Glomerular visceral epithelial cell (primary cell): ENCODE measurements around the gene SPATS2L.

ENCODE experiments used
- DNase-seq: peaks from one replicate; pipeline ENCODE4 v3.0.0-alpha.2; 2016; ENCODE audit errors: extremely low spot score

SPATS2L gene

DNA sequence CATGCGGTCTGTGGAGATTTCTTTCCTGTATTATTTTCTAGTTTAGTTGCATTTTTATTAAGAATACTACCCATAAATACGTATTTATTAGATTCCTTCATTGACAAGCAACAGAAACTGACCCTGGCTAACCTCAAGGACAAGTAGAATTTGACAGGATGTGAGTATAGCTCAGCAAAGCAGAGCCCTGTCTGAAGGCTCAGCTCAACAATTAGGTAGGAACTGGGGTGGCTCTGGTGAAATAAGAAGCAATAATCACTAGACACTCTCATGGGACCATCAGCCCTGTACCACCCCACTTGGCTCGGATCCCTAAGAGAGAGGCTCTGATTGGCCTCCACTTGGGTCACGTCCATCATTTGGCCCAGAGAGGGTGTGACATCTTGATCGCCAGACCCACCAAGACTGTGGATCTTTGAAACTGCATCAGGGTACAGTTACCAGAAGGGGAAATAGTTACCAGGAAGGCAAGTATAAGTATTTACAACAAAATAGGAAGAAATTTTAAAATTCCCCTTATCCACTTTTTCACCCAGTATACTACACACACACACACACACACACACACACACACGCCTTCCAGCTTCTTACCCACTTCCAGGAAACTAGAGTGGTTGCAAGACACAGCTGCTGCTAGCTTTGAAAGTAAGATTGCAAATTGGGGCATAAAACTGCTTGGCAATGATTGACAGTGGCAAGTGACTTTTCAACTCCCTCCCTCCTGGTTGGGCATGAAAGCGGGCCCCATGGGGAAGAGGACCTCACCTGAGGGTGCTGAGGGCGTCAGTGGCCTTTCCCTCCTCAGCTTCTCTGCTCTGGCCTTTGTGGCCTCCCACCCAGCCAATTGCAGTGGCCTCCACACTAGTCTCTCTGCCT is 161.6 kb downstream of the SPATS2L start:
- DNase-seq: no peak

DNA sequence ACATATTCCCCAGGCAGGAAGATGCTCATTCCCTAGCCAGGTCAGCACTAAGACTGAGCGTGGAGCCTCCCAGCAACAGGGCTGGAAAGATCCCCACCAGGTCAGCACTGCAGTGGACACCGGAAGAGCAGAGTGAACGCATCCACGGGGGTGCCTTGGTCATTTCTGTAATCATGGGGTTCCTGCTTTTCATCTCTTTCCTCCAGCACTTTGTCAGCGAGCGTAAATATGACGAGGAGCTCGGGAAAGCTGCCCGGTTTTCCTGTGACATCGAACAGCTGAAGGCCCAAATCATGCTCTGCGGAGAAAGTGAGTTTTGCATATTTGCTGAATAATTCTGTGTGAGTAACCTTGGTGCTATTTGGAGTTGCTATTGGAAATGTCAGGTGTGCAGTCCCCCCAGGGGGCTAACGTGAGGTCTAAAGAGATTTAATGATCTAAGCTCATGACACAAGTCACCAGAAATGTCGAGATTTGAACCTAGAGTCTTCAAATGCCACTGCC is 163.3 kb downstream of the SPATS2L start:
- DNase-seq: no peak

DNA sequence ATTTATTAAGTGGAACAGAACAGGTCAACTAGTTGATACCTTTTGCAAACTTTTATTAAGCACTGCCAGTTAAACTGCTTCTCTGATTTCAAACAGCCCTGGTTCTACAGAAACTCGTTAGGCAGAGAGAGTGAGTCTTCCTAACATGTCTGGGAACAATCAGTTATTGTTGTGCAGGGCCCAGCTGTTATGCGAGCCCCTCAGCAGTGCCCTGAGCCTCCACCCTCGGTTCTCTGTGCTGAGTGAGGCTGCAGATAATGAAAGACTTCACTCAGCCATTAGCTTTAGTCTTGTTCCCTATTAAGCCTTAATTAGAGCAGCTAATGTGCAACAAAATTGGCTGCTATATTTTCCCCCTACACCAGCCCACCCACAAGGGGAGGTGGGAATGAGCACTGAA is 163.7 kb downstream of the SPATS2L start:
- DNase-seq: no peak

DNA sequence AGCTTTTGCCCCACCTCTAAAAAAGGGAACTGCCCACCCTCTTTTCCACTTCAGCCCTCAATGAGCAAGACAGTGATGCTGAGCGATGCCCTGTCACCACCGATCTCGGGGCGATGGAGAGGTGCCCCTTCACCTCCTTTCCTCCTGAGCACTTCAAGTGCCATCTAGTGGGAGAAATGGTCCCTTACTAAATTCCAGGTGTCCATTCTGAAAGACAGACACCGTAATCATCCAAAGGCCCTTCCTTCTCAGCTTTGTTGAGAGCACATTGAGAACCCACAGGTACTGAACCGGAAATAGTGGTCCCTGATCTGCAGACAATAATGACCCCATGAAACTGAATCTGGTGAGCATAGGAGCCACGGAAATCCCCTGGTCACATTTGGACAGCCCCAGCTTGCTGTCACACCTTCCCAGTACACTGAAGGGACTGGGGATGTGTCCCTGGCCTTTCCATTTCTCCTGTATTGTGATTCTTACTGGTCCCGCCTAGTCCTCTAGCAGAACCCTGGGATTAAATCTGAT is 164.9 kb downstream of the SPATS2L start:
- DNase-seq: peak; percentile 47

DNA sequence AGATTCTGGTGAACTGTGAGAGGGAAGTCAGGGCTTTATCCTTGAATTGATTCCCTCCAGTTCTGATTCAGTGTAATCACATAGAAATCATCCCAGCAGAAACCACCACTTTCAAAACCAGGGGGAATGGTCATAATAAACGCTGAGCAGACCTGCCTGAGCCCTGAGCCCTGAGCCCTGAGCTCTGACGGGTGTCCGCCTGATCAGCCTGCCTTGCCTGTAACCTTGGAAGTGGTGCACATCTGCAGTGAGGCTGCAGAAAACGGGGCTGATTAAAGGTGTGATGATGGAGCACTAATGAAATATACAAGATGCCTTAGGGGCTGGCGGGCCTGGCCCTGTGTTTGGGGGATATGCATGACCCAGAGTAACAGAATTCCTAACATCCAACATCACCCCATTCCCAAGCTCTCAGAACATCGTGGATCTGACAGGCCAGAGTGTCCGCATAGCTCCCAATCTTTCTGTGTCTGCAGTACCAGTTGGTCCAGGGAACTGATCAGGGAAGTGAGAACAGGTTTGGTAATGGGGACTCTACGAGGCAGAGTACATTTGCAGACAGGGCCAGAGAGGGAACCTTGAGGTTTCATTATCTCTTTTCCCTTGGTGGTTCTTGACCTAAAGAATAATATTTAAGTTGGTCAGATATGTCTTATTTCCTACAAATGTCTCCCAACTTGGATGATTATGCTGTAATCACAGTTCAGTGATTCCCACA is 165.6 kb downstream of the SPATS2L start:
- no peak for DNase-seq

DNA sequence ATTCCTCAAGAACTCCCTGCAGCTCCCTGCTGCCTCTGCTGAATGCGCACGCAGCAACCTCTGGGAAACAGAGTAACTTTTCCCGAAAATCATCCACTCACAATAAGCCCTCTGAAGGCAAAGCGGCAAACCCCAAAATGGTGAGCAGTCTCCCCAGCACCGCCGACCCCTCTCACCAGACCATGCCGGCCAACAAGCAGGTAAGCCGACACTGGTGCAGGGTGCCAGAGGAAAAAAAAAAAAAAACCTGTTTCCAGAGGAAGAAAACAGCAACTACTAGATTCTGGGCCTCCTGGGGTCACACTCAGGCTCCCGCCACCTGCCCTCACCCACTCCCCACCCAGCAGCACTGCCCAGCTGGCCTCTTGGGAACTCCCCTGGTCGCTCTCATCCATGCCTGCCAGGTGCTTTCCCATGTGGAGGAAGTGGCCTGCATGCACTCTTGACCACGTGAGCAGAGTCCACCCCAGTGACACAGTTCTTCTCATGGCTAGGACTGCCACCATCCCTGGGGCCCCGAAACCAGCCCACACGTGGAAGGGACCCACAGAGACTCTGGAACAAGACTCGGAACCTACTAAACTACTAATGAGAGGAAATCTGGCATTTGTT is 166.5 kb downstream of the SPATS2L start:
- no peak for DNase-seq

DNA sequence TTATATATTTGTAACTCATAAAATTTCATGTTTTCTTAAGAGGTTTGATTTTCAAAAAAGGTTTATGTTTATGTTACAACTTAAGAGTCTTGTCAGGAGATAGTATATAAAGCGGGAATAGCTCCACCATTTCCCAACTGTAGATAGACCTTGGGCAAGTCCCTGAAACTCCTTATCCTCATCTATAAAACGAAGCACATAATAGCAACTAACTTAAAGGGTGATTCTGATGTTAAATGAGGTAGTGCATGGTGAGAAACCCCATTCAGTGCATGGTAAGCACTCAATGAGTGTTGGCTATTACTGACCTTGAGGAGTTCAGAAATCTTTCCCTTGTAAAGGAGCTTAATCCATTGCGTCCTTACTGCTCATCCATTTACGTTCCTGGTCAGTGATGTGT is 169.3 kb downstream of the SPATS2L start:
- no peak for DNase-seq

DNA sequence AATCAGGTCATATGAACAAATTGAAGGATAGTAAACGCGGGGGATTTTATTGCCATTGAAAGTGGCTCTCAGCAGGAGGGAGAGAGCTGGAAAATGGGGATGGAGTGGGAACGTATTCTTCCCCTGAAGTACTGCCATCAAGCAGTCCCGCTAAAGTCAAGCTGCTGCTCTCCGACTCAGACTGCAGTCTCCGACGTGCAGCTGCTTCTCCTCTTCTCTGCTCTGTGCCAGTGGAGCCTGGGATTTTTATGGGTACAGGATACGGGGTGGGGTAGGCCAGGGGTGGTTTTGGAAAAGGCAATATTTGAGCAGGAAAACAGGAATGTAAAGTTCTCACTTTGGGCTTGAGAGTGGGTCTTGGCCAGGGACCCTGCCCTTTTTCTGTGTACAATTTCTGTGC is 170.3 kb downstream of the SPATS2L start:
- DNase-seq: no peak

DNA sequence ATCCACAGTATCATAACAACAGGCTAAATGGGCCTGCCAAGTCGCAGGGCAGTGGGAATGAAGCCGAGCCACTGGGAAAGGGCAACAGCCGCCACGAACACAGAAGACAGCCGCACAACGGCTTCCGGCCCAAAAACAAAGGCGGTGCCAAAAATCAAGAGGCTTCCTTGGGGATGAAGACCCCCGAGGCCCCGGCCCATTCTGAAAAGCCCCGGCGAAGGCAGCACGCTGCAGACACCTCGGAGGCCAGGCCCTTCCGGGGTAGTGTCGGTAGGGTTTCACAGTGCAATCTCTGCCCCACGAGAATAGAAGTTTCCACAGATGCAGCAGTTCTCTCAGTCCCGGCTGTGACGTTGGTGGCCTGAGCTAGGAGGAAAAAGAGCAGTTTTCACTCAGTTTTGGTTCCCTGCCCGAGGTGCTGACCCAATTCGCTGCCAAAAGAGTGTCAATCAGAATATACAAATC is 171.2 kb downstream of the SPATS2L start:
- DNase-seq: no peak

DNA sequence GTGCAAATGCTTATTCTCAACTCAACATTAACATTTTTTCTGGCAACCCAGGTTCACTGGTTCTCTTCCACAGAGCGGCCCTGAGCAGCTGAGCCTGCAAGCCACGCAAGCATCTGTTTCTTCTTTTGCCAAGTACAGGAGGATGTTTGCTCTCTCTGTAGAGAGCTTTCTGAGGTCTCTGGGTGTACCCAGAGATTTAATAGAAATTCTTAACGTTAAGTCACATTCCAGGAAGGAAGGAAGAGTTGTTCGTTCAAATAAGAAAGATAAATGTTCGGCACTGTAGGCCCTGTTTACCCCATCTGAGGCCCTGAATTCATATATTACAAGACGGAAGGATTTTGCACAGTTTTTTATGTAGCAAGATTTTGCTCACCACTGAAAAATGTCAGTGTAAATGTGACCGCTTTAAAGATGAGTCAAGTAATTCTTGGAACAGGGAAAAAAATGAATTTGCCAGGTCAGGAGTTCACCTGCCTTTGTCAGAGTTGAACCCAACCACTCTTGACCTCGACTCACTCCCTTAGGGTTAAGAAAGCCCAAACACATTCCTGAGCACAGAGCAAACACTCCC is 173.3 kb downstream of the SPATS2L start:
- DNase-seq: no peak

DNA sequence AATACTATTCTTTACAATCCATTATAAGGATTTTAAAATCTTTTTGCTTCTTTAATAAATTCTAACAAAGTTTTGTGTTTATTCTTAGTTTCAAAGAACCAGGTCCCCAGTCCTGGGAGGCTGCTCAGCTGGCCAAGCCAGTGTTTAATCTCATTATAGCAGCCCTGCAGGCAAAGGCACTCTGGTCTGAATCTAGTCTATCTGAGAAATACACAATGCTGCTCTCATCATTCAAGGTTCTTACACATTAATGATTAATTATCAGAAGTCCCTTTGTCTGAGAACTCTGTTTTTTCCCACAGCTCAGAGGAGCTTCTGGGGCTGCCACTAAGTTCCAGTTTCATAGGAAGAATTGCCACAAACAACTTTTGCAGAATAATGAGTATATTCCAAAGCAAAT is 175.7 kb downstream of the SPATS2L start:
- no peak for DNase-seq

DNA sequence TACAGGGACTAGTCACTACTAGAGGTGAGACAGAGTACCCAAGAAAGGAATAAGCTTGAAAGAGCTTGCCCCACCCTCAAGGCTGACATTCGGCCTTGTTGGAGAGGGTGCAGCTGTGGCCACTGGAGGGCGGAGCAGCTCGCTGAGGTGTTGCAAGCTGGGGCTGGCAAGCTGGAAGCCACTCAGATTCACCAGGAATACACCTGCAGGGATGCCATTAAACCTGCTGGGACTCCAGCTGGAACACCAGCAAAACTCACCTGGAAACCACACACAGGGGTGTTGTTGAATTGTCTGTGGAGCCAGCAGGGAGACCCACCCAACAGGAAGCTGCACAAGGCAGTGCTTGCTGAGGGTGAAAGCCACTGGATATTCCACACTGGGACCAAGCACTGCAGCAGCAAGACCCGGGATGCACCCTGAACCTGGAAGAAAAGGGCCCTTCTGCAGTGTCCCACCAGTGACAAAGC is 177.3 kb downstream of the SPATS2L start:
- peak; percentile 51 for DNase-seq

DNA sequence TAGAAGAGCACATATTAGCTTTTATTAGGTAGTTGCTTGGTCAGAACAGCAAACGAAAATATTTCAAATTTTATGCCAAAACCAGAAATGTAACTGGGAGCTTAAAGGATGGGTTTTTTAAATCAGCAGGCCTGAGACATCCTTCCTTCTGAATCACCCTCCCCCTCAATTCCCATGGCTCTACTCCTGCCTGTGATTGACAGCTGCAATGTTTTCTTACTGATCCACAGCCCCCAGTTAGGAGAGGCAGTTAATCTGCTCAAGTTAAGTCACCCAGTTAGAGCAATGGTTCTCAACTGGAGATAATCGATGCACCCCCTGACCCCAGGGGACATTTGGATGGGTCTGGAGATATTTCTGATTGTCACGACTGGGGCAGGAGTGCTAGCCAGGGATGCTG is 178.4 kb downstream of the SPATS2L start:
- no peak for DNase-seq

DNA sequence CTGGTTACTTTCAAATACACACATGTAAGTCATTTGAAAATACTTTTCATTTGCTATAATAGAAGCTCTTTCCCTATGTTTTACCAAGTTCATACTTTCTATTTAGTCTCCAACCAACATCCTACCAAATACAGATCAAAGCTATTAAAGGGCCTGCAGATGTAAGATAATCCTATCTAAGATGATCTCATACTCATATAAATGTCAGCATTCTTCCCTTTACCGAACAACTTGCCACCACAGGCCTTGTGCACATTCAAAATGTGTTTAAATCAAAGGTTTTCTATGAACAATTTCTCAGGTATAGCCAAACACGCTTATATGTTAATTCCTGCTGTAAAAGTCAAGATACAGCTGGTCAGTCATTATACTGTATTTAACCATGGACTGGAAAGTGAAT is 180.0 kb downstream of the SPATS2L start:
- no peak for DNase-seq

DNA sequence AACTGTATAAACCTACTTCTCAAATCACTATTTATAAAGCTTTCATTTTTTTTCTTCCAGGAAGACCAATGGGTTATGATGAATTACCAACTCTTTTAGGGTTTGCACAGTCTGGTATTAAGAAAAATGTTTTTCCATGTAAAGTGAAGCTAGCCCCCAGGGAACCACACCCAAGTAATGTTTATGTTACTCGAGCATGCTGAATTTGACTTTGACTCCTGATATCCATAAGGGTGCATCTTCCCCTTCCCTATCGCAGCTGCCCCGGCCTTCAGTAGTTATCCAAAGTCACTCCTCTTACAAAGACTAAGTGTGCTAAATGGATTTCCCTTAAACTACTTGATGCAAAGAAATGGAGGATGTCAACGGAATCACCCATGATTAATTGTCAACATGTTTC is 181.7 kb downstream of the SPATS2L start:
- DNase-seq: no peak

DNA sequence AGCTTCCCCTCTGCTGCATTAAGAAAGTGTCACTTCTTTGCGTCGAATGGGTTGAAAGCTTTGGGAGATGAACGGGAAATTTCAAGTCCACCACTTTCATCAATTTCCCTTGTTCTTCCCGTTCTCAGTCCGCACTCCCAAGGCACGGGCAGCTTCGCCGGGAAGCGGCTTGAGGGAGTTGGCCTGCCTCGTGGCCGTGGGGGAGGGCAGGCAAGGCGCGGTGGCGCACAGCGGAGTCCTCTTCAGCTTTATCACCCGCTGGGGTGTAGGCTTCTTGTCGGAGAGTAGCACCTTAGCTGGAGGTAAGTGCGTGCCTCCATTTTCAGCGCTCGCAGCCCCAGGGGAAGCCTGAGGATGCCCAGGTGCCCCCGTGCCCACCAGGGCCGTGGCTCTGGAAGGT is 183.5 kb downstream of the SPATS2L start:
- DNase-seq: no peak

DNA sequence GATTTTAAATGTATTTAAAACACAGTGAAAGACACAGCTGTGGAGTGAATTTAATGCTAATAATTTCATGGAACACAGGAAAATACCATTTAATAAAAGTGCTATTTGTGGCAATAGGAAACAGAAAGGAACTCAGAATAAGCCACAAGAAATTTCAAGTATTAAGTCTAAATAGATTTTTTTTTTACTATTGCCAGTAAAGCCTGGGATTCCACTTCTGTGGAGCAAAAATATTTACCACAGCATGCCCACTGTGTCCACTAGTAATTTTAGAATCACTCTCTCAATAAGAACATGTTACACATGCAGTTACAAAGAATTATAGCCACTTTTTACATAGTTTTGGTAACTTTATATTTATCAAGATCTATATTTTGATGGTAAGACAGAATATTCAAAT is 186.2 kb downstream of the SPATS2L start:
- DNase-seq: no peak

DNA sequence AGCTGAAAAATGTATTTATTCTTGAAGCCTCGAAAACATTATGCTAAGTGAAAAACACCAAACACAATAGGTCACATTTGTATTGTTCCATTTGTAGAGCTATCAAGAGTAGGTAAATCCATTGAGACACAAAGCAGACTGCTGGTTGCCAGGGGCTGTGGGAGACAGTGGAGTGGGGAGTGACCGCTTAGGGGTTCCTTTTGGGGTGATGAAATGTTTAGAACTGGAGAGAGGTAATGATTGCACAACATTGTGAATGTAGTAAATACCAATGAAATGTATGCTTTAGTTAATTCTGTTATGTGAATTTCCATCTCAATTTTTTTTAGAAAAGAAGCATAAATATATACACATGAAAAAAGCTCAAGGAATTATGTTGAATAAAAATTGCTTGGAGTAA is 187.6 kb downstream of the SPATS2L start:
- no peak for DNase-seq

DNA sequence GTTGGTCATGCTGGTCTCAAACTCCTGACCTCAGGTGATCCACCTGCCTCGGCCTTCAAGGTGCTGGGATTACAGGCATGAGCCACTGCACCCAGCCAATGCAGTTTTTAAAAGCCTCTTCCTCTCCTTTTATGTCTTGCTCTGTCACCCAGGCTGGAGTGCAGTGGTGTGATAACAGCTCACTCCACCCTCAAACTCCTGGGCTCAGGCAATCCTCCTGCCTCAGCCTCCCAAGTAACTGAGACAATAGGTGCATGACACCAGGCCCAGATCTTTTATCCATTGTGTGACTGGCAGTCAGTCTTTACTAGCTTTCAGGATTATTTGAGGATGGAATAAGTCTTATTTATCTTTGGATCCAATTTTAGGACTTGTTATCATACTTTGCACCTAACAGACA is 190.2 kb downstream of the SPATS2L start:
- no peak for DNase-seq

DNA sequence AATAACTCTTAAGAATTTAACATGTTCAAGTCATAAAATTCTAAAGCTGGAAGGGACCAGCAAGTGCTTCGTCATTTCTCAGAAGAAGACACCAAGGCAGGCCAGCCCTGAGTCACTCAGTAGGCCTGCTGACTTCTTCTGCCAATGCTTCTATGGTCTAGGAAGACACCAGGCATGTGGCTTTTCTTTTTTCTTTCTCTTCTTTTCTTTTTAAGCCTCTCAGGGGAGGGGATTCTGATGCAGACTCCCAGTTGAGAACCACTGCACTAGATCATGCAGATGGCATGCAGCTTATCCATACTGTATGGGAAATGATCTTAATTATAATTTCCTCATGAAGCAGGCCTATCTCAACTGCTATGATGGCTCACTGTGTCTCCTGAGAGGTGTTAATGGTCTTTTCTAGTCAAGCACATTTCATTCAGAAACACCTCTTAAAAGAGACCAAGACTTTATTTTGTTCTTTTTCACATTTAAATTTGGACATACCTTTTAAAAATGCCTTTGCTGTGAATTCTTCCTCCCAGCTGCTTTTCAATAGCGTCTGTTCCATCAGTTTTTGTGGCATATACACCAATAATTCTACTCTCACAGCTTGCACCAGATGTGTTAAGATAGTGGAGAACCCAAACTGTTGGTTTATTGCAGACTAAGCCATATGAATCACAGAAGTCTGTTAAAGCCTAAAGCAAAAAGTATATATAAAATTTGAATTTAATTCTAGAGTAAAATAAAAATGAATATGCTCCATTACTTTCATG is 192.1 kb downstream of the SPATS2L start:
- no peak for DNase-seq

DNA sequence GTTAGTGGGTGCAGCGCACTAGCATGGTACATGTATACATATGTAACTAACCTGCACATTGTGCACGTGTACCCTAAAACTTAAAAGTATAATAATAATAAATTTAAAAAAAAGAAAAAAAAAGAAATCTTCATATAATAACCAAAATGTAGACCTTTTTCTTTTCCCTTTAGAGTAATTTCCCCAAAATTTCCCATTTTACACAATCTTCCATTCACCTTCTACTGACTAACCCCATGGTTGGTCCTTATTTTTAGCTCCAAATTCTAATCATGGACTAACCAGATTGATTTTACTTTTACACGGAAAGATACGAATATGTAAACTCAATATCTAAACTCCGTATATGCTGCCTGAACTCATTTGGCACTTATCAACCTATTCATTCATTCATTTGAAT is 195.7 kb downstream of the SPATS2L start:
- no peak for DNase-seq
